Progenitor cell of endocrine pancreas (in vitro differentiated cells): ENCODE data around the gene ADH4. TPM values are rescaled to one million over a fixed set of nuclear protein-coding genes. Genes with fewer than 3 reads are reported as not detected.

Experiments used
- DNase-seq: peaks from one replicate; pipeline ENCODE4 v3.0.0; 2021; ENCODE audit warnings: low spot score; ENCODE audit not compliant: unreplicated experiment
- H3K27ac Mint-ChIP-seq: 2 replicates; pipeline ENCODE4 v1.8.0; 2021; ENCODE audit warnings: mild to moderate bottlenecking, moderate library complexity, mixed read lengths
- H3K27me3 Mint-ChIP-seq: 2 replicates; pipeline ENCODE4 v1.8.0; 2021; ENCODE audit warnings: mixed read lengths
- H3K36me3 Mint-ChIP-seq: 2 replicates; pipeline ENCODE4 v1.8.0; 2022; ENCODE audit warnings: mixed read lengths; ENCODE audit not compliant: insufficient read depth
- H3K4me1 Mint-ChIP-seq: 2 replicates; pipeline ENCODE4 v1.8.0; 2021; ENCODE audit warnings: low read depth, mixed read lengths
- H3K4me3 Mint-ChIP-seq: 2 replicates; pipeline ENCODE4 v1.8.0; 2021; ENCODE audit warnings: low read depth, mild to moderate bottlenecking, moderate library complexity, mixed read lengths
- H3K9me3 Mint-ChIP-seq: 2 replicates; pipeline ENCODE4 v1.8.0; 2021; ENCODE audit warnings: low read depth, mixed read lengths
- CTCF ChIP-seq: fragments of 200-600 bp; sonication (generic); IDR thresholded peaks from one replicate; pipeline ENCODE4 v1.5.0; 2021; ENCODE audit warnings: antibody characterized with exemption, mild to moderate bottlenecking; ENCODE audit not compliant: unreplicated experiment
- total RNA-seq: library from RNA; stranded (reverse); gene quantifications from 2 replicates; pipeline ENCODE4 v1.2.1, GENCODE V29; 2021

The ADH4 gene
- total RNA-seq, 1 donor from 2014 or later, result not detected

- H3K27ac Mint-ChIP-seq, result no peak overlapping the region
- H3K36me3 Mint-ChIP-seq, result peaks cover 4% of the 10 kb centered on the region
- peaks cover 12% of the 10 kb centered on the region for H3K9me3 Mint-ChIP-seq
- peaks cover 20% of the 10 kb centered on the region for H3K4me1 Mint-ChIP-seq
- H3K27me3 Mint-ChIP-seq, result no peaks in the 10 kb centered on the region
- no peak for DNase-seq
- H3K4me3 Mint-ChIP-seq, result no peak overlapping the region
- no peak for TF ChIP-seq CTCF
These were observed 15.6 kb upstream of the ADH4 start for GRCh38 chr4:99159699-99160098.

- Mint-ChIP-seq H3K4me3 (no peak overlapping the region), H3K4me1 (peaks cover 20% of the 10 kb centered on the region), H3K36me3 (peaks cover 10% of the 10 kb centered on the region), H3K9me3 (peaks cover 14% of the 10 kb centered on the region), H3K27me3 (no peaks in the 10 kb centered on the region), H3K27ac (peak overlapping the region; percentile 82)
- TF ChIP-seq CTCF, result no peak
- DNase-seq, result no peak
These were observed 13.4 kb upstream of the ADH4 start for GRCh38 chr4:99157478-99157935.

GRCh38 chr4:99156992-99157391, 12.9 kb upstream of the ADH4 start:
- H3K36me3 Mint-ChIP-seq, result peaks cover 10% of the 10 kb centered on the region
- peaks cover 20% of the 10 kb centered on the region for H3K4me1 Mint-ChIP-seq
- TF ChIP-seq CTCF, result no peak
- DNase-seq, result no peak
- H3K9me3 Mint-ChIP-seq, result peaks cover 14% of the 10 kb centered on the region
- H3K27ac Mint-ChIP-seq, result peak overlapping the region; percentile 82
- no peak overlapping the region for H3K4me3 Mint-ChIP-seq
- H3K27me3 Mint-ChIP-seq, result no peaks in the 10 kb centered on the region

GRCh38 chr4:99154658-99155342, 10.7 kb upstream of the ADH4 start:
- Mint-ChIP-seq H3K4me3 (no peak overlapping the region), H3K9me3 (peaks cover 27% of the 10 kb centered on the region), H3K27me3 (no peaks in the 10 kb centered on the region), H3K4me1 (peaks cover 18% of the 10 kb centered on the region), H3K27ac (no peak overlapping the region), H3K36me3 (peaks cover 17% of the 10 kb centered on the region)
- DNase-seq, result no peak
- TF ChIP-seq CTCF, result no peak

GRCh38 chr4:99151995-99152394, 7.9 kb upstream of the ADH4 start:
- Mint-ChIP-seq H3K27me3 (no peaks in the 10 kb centered on the region), H3K4me3 (no peak overlapping the region), H3K27ac (no peak overlapping the region), H3K36me3 (peaks cover 16% of the 10 kb centered on the region), H3K9me3 (peaks cover 24% of the 10 kb centered on the region), H3K4me1 (peaks cover 5% of the 10 kb centered on the region)
- no peak for TF ChIP-seq CTCF
- no peak for DNase-seq
